OCI-LY7 (cell line): ENCODE data around the gene TRAPPC6A. TPM values are rescaled to one million over a fixed set of nuclear protein-coding genes. Genes with fewer than 3 reads are reported as not detected.

Experiments used
- total RNA-seq, 2 experiments: library from RNA; depleted of rRNA in 1 of 2; stranded (reverse); fragments of >200 nt in 1 of 2; shearing (Covaris generic) in 1 of 2; gene quantifications; 2 replicates each; pipeline ENCODE4 v1.2.3, GENCODE V29; 2014 to 2022

TRAPPC6A gene
- total RNA-seq, 2 experiments from 2014 or later = 55.6 to 70.9 TPM

Other genes starting within 250 kb of the TRAPPC6A start
- not detected in 2 replicates for gene APOC4, start 236.0 kb downstream of the TRAPPC6A start, total RNA-seq (2014; rRNA removed; shearing (Covaris generic))
- gene APOC4, start 236.0 kb downstream of the TRAPPC6A start, total RNA-seq (2022) = not detected in 2 replicates
- gene APOC2, start 232.2 kb downstream of the TRAPPC6A start, total RNA-seq (2014; rRNA removed; shearing (Covaris generic)) = 0.35 TPM in 1 of 2 replicates, not detected in the other
- not detected in 2 replicates for gene APOC2, start 232.2 kb downstream of the TRAPPC6A start, total RNA-seq (2022)
- gene CLPTM1, start 222.9 kb downstream of the TRAPPC6A start, total RNA-seq (2014; rRNA removed; shearing (Covaris generic)) = 32.2 and 34.0 TPM in 2 replicates
- gene CLPTM1, start 222.9 kb downstream of the TRAPPC6A start, total RNA-seq (2022) = 70.3 and 86.3 TPM in 2 replicates
- gene RELB, start 176.8 kb downstream of the TRAPPC6A start, total RNA-seq (2014; rRNA removed; shearing (Covaris generic)) = 36.4 and 36.9 TPM in 2 replicates
- gene RELB, start 176.8 kb downstream of the TRAPPC6A start, total RNA-seq (2022) = 51.1 and 61.7 TPM in 2 replicates
- gene CLASRP, start 139.2 kb downstream of the TRAPPC6A start, total RNA-seq (2014; rRNA removed; shearing (Covaris generic)) = 142 and 152 TPM in 2 replicates
- gene CLASRP, start 139.2 kb downstream of the TRAPPC6A start, total RNA-seq (2022) = 166 and 181 TPM in 2 replicates
- gene ZNF296, start 101.8 kb downstream of the TRAPPC6A start, total RNA-seq (2014; rRNA removed; shearing (Covaris generic)) = 10.6 and 13.5 TPM in 2 replicates
- 31.4 and 31.6 TPM in 2 replicates for gene ZNF296, start 101.8 kb downstream of the TRAPPC6A start, total RNA-seq (2022)
- gene GEMIN7, start 99.0 kb downstream of the TRAPPC6A start, total RNA-seq (2014; rRNA removed; shearing (Covaris generic)) = 45.2 and 60.0 TPM in 2 replicates
- gene GEMIN7, start 99.0 kb downstream of the TRAPPC6A start, total RNA-seq (2022) = 38.8 and 46.3 TPM in 2 replicates
- 35.5 and 48.6 TPM in 2 replicates for gene PPP1R37, start 85.1 kb downstream of the TRAPPC6A start, total RNA-seq (2014; rRNA removed; shearing (Covaris generic))
- gene PPP1R37, start 85.1 kb downstream of the TRAPPC6A start, total RNA-seq (2022) = 24.7 and 27.7 TPM in 2 replicates
- gene NKPD1, start 17.3 kb downstream of the TRAPPC6A start, total RNA-seq (2014; rRNA removed; shearing (Covaris generic)) = 0.50 and 1.0 TPM in 2 replicates
- 1.00 and 1.0 TPM in 2 replicates for gene NKPD1, start 17.3 kb downstream of the TRAPPC6A start, total RNA-seq (2022)
- gene BLOC1S3, start 547 bp upstream of the TRAPPC6A start, total RNA-seq (2014; rRNA removed; shearing (Covaris generic)) = 8.1 and 9.7 TPM in 2 replicates
- gene BLOC1S3, start 547 bp upstream of the TRAPPC6A start, total RNA-seq (2022) = 13.8 and 15.4 TPM in 2 replicates
- not detected in 2 replicates for gene EXOC3L2, start 67.2 kb upstream of the TRAPPC6A start, total RNA-seq (2014; rRNA removed; shearing (Covaris generic))
- gene EXOC3L2, start 67.2 kb upstream of the TRAPPC6A start, total RNA-seq (2022) = not detected in 2 replicates
- 10.4 and 14.2 TPM in 2 replicates for gene MARK4, start 73.0 kb upstream of the TRAPPC6A start, total RNA-seq (2014; rRNA removed; shearing (Covaris generic))
- gene MARK4, start 73.0 kb upstream of the TRAPPC6A start, total RNA-seq (2022) = 24.5 and 25.6 TPM in 2 replicates
- gene CKM, start 144.6 kb upstream of the TRAPPC6A start, total RNA-seq (2014; rRNA removed; shearing (Covaris generic)) = not detected in 2 replicates
- gene CKM, start 144.6 kb upstream of the TRAPPC6A start, total RNA-seq (2022) = not detected in 2 replicates
- not detected in 2 replicates for gene KLC3, start 162.5 kb upstream of the TRAPPC6A start, total RNA-seq (2014; rRNA removed; shearing (Covaris generic))
- gene KLC3, start 162.5 kb upstream of the TRAPPC6A start, total RNA-seq (2022) = not detected in 2 replicates
- 12.8 and 21.0 TPM in 2 replicates for gene ERCC2, start 192.3 kb upstream of the TRAPPC6A start, total RNA-seq (2014; rRNA removed; shearing (Covaris generic))
- gene ERCC2, start 192.3 kb upstream of the TRAPPC6A start, total RNA-seq (2022) = 24.4 and 30.8 TPM in 2 replicates
- gene PPP1R13L, start 226.8 kb upstream of the TRAPPC6A start, total RNA-seq (2014; rRNA removed; shearing (Covaris generic)) = 5.3 and 7.8 TPM in 2 replicates
- gene PPP1R13L, start 226.8 kb upstream of the TRAPPC6A start, total RNA-seq (2022) = 15.5 and 17.4 TPM in 2 replicates
- 16.3 and 28.0 TPM in 2 replicates for gene POLR1G, start 228.4 kb upstream of the TRAPPC6A start, total RNA-seq (2014; rRNA removed; shearing (Covaris generic))
- gene POLR1G, start 228.4 kb upstream of the TRAPPC6A start, total RNA-seq (2022) = 8.8 and 10.8 TPM in 2 replicates
- gene ERCC1, start 245.7 kb upstream of the TRAPPC6A start, total RNA-seq (2014; rRNA removed; shearing (Covaris generic)) = 125 and 126 TPM in 2 replicates
- 46.2 and 59.4 TPM in 2 replicates for gene ERCC1, start 245.7 kb upstream of the TRAPPC6A start, total RNA-seq (2022)